ENCODE results near the gene CDV3.

CDV3 gene

GRCh38 chr3:133570139-133570936 lies 3.1 kb upstream of the CDV3 start:
- no peak for DNase-seq

- DNase-seq, result no peak
Measured at GRCh38 chr3:133570937-133571320, 2.6 kb upstream of the CDV3 start.

GRCh38 chr3:133572158-133573053 lies 1.1 kb upstream of the CDV3 start:
- no peak for DNase-seq

- no peak for DNase-seq
Measured at GRCh38 chr3:133573054-133573628, 345 bp upstream of the CDV3 start.

- no peak for DNase-seq
Measured at GRCh38 chr3:133574260-133574881, 885 bp downstream of the CDV3 start.

GRCh38 chr3:133575086-133575485 lies 1.6 kb downstream of the CDV3 start:
- no peak for DNase-seq

- DNase-seq, result no peak
Measured at GRCh38 chr3:133576169-133576568, 2.7 kb downstream of the CDV3 start.

GRCh38 chr3:133578548-133579191 lies 5.2 kb downstream of the CDV3 start:
- DNase-seq, result no peak

- no peak for DNase-seq
Measured at GRCh38 chr3:133583396-133583795, 9.9 kb downstream of the CDV3 start.

- no peak for DNase-seq
Measured at GRCh38 chr3:133588035-133588434, 14.5 kb downstream of the CDV3 start.

- DNase-seq, result no peak
Measured at GRCh38 chr3:133588784-133589465, 15.4 kb downstream of the CDV3 start.

GRCh38 chr3:133589503-133589902 lies 16.0 kb downstream of the CDV3 start:
- DNase-seq, result no peak

- DNase-seq, result no peak
Measured at GRCh38 chr3:133591271-133591742, 17.8 kb downstream of the CDV3 start.

- no peak for DNase-seq
Measured at GRCh38 chr3:133592843-133593242, 19.4 kb downstream of the CDV3 start.

- no peak for DNase-seq
Measured at GRCh38 chr3:133593243-133593642, 19.8 kb downstream of the CDV3 start.

GRCh38 chr3:133595341-133595740 lies 21.9 kb downstream of the CDV3 start:
- DNase-seq, result no peak

- no peak for DNase-seq
Measured at GRCh38 chr3:133598405-133598804, 24.9 kb downstream of the CDV3 start.

- DNase-seq, result no peak
Measured at GRCh38 chr3:133599280-133599679, 25.8 kb downstream of the CDV3 start.

GRCh38 chr3:133600572-133601081 lies 27.1 kb downstream of the CDV3 start:
- no peak for DNase-seq

GRCh38 chr3:133606342-133606741 lies 32.9 kb downstream of the CDV3 start:
- DNase-seq, result no peak

GRCh38 chr3:133606902-133607301 lies 33.4 kb downstream of the CDV3 start:
- DNase-seq, result no peak

GRCh38 chr3:133607816-133608215 lies 34.3 kb downstream of the CDV3 start:
- no peak for DNase-seq

Measured in KG1 (cell line).